HCT116 (cell line): ENCODE data around the gene CISH. TPM values are rescaled to one million over a fixed set of nuclear protein-coding genes. Genes with fewer than 3 reads are reported as not detected.

Source experiments
- ATAC-seq: fragments of 200-7000 bp; cut with Tn5 transposase; 2 replicates; pipeline ENCODE4 v1.9.1; 2020; ENCODE audit warnings: mild to moderate bottlenecking, moderate library complexity
- BruUV-seq: library from RNA; stranded (reverse); fragments of 400-500 nt; replicated peaks from 2 replicates; lab custom pipeline; 2021; lab: Mats Ljungman, UMichigan
- CTCF ChIA-PET: fragments of 300-600 bp; sonication (Branson Sonifier 250); formaldehyde crosslinking; loops from one replicate; lab custom pipeline; 2021; ENCODE audit warnings: antibody characterized with exemption; lab: Charles Lee
- POLR2A ChIA-PET: fragments of 300-600, 350-600 bp; sonication (Branson Sonifier 250); formaldehyde crosslinking; loops from one replicate; lab custom pipeline; 2021; ENCODE audit warnings: antibody characterized with exemption; lab: Charles Lee
- RAD21 ChIA-PET, 2 experiments: fragments of 300-600 bp; sonication (Branson Sonifier 250); formaldehyde crosslinking; loops; one replicate each; lab custom pipeline; 2023; ENCODE audit warnings: low total read pairs in 2 of 2; ENCODE audit not compliant: uncharacterized antibody in 2 of 2, unreplicated experiment in 2 of 2, low non-redundant PET in 1 of 2; lab: Charles Lee
- DNase-seq: peaks from one replicate; pipeline ENCODE4 v3.0.0-alpha.2; 2010; ENCODE audit warnings: low read depth, low spot score
- H2AFZ ChIP-seq: fragments of 200-600 bp; shearing (Covaris generic), sonication (generic); 2 replicates; pipeline ENCODE4 v1.6.1; 2017; ENCODE audit warnings: low read depth, mixed run types, mixed read lengths, antibody characterized with exemption, low read length; ENCODE audit not compliant: poor library complexity, severe bottlenecking
- H3K27ac ChIP-seq: 2 replicates; pipeline ENCODE4 v1.5.1; 2012; ENCODE audit warnings: low read depth, low read length
- H3K27me3 ChIP-seq: fragments of 200-600 bp; sonication (generic); 2 replicates; pipeline ENCODE4 v1.6.1; 2016; ENCODE audit warnings: mixed run types, low read length, mixed read lengths; ENCODE audit not compliant: insufficient read depth
- H3K36me3 ChIP-seq, 2 experiments: fragments of 200-500 bp in 1 of 2; fragments of 200-600 bp in 1 of 2; sonication (Bioruptor generic) in 1 of 2; sonication (generic) in 1 of 2; 2 replicates each; pipeline versions ENCODE4 v1.5.1 to v1.6.1; 2014 to 2016; ENCODE audit warnings: low read length in 2 of 2, inconsistent platforms in 1 of 2, mixed read lengths in 1 of 2, mixed run types in 1 of 2; ENCODE audit not compliant: insufficient read depth in 2 of 2, control insufficient read depth in 1 of 2
- H3K4me1 ChIP-seq, 2 experiments: fragments of 200-600 bp in 1 of 2; sonication (generic) in 1 of 2; 2 replicates each; pipeline versions ENCODE4 v1.5.1 to v1.6.1; 2012 to 2017; ENCODE audit warnings: low read length in 2 of 2, inconsistent platforms in 1 of 2, mild to moderate bottlenecking in 1 of 2, mixed read lengths in 1 of 2, mixed run types in 1 of 2, moderate library complexity in 1 of 2; ENCODE audit not compliant: insufficient read depth in 2 of 2, control insufficient read depth in 1 of 2
- H3K4me2 ChIP-seq: fragments of 200-600 bp; sonication (generic); 2 replicates; pipeline ENCODE4 v1.6.1; 2017; ENCODE audit warnings: mixed run types, low read length, mixed read lengths
- H3K4me3 ChIP-seq, 2 experiments: fragments of 200-600 bp in 1 of 2; sonication (generic) in 1 of 2; replicated peaks in 1 of 2; 2 replicates each; pipeline ENCODE4 v1.5.1; 2011 to 2016; ENCODE audit warnings: low read length in 2 of 2, control low read depth in 1 of 2, low read depth in 1 of 2, mild to moderate bottlenecking in 1 of 2, mixed read lengths in 1 of 2, mixed run types in 1 of 2
- H3K79me2 ChIP-seq: fragments of 200-600 bp; sonication (generic); 2 replicates; pipeline ENCODE4 v1.6.1; 2017; ENCODE audit warnings: mild to moderate bottlenecking, mixed run types, low read length, moderate library complexity, mixed read lengths; ENCODE audit not compliant: insufficient read depth
- H3K9ac ChIP-seq: fragments of 200-600 bp; sonication (generic); 2 replicates; pipeline ENCODE4 v1.6.1; 2016; ENCODE audit warnings: low read length, mixed read lengths
- H3K9me2 ChIP-seq: fragments of 200-600 bp; sonication (generic), shearing (Covaris generic); 2 replicates; pipeline ENCODE4 v1.6.1; 2017; ENCODE audit warnings: mixed run types, mild to moderate bottlenecking, moderate library complexity; ENCODE audit not compliant: insufficient read depth
- H3K9me3 ChIP-seq, 2 experiments: fragments of 200-500 bp in 1 of 2; fragments of 200-600 bp in 1 of 2; sonication (Bioruptor generic) in 1 of 2; sonication (generic) in 1 of 2; 2 replicates each; pipeline ENCODE4 v1.6.1; 2014 to 2017; ENCODE audit warnings: low read length in 2 of 2, mixed read lengths in 2 of 2, inconsistent platforms in 1 of 2, low read depth in 1 of 2, mild to moderate bottlenecking in 1 of 2, mixed run types in 1 of 2, moderate library complexity in 1 of 2; ENCODE audit not compliant: control insufficient read depth in 1 of 2, insufficient read depth in 1 of 2
- H4K20me1 ChIP-seq: fragments of 200-600 bp; sonication (generic), shearing (Covaris generic); 2 replicates; pipeline ENCODE4 v1.6.1; 2017; ENCODE audit warnings: mixed run types, mild to moderate bottlenecking, moderate library complexity; ENCODE audit not compliant: insufficient read depth
- CBX3 ChIP-seq: IDR thresholded peaks from 2 replicates; pipeline ENCODE4 v1.6.1; 2012; ENCODE audit warnings: low read depth
- CEBPB ChIP-seq: IDR thresholded peaks from 2 replicates; pipeline ENCODE4 v1.6.1; 2012; ENCODE audit warnings: low read depth
- CTCF ChIP-seq, 3 experiments: fragments of 200-600 bp in 1 of 3; sonication (generic) in 1 of 3; IDR thresholded peaks in 2 of 3; conservative IDR thresholded peaks in 1 of 3; 2 replicates each; pipeline ENCODE4 v1.5.1; 2012 to 2017; ENCODE audit warnings: low read depth in 2 of 3, low read length in 2 of 3, antibody characterized with exemption in 1 of 3, borderline replicate concordance in 1 of 3, control low read depth in 1 of 3, mild to moderate bottlenecking in 1 of 3, mixed read lengths in 1 of 3, mixed run types in 1 of 3, moderate library complexity in 1 of 3; ENCODE audit not compliant: insufficient read depth in 1 of 3
- EZH2 ChIP-seq: fragments of 200-600 bp; sonication (generic); IDR thresholded peaks from 2 replicates; pipeline ENCODE4 v1.6.1; 2017; ENCODE audit warnings: antibody characterized with exemption, mixed run types
- EZH2phosphoT487 ChIP-seq: fragments of 200-600 bp; IDR thresholded peaks from 2 replicates; pipeline ENCODE4 v1.6.1; 2018; ENCODE audit warnings: antibody characterized with exemption, borderline replicate concordance
- FOSL1 ChIP-seq: IDR thresholded peaks from 2 replicates; pipeline ENCODE4 v1.6.1; 2012; ENCODE audit warnings: low read depth
- JUND ChIP-seq: IDR thresholded peaks from 2 replicates; pipeline ENCODE4 v1.6.1; 2012
- MAX ChIP-seq: IDR thresholded peaks from 2 replicates; pipeline ENCODE4 v1.6.1; 2012
- POLR2A ChIP-seq: IDR thresholded peaks from 2 replicates; pipeline ENCODE4 v1.7.0; 2011; ENCODE audit warnings: borderline replicate concordance; ENCODE audit not compliant: insufficient read depth, insufficient read length; ENCODE audit errors: extremely low read depth
- RAD21 ChIP-seq: IDR thresholded peaks from 2 replicates; pipeline ENCODE4 v1.6.1; 2012; ENCODE audit warnings: low read depth, mild to moderate bottlenecking
- REST ChIP-seq: IDR thresholded peaks from 2 replicates; pipeline ENCODE4 v1.6.1; 2012; ENCODE audit warnings: low read depth
- SIN3A ChIP-seq: IDR thresholded peaks from 2 replicates; pipeline ENCODE4 v1.6.1; 2012; ENCODE audit warnings: low read depth
- ZNF274 ChIP-seq: fragments of 200-500 bp; sonication (Bioruptor generic); IDR thresholded peaks from 2 replicates; pipeline ENCODE4 v1.6.1; 2014; ENCODE audit warnings: mild to moderate bottlenecking, low read depth, low read length, inconsistent platforms
- intact Hi-C: fragments of 100-400 bp; cut with micrococcal nuclease; formaldehyde crosslinking; loops from 2 replicates; pipeline ENCODE4 v1.10.0; 2022
- total RNA-seq: library from RNA; stranded (reverse); gene quantifications from one replicate; pipeline ENCODE4 v1.2.1, GENCODE V29; 2021; ENCODE audit not compliant: unreplicated experiment

CISH gene
- total RNA-seq, 1 experiment from 2014 or later: 4.5 TPM

- TF ChIP-seq CTCF (IDR thresholded peaks at IDR 0.05 in 2 of 3, conservative IDR thresholded peaks at IDR 0.05 in 1 of 3; ENCODE audit: borderline replicate concordance in 1 of 3, insufficient read depth in 1 of 3, low read depth in 2 of 3, low read length in 2 of 3) (no peak), EZH2phosphoT487 (no peak), MAX (no peak)
Measured at GRCh38 chr3:50591196-50591741, 20.3 kb downstream of the CISH start (continued).

- CTCF ChIA-PET: interaction anchor here (1.2 kb wide), 1 partner anchor 12 kb away, joined by 3 read pairs; no protein-coding TSS in a partner anchor
- no peaks in the 10 kb centered on the region for H4K20me1 ChIP-seq
- no peak overlapping the region for H2AFZ ChIP-seq
- H3K79me2 ChIP-seq: no peaks in the 10 kb centered on the region
- no peak overlapping the region for H3K9ac ChIP-seq
- no peaks in the 10 kb centered on the region for H3K36me3 ChIP-seq
- RAD21 ChIA-PET: interaction anchor here in 1 of 2 experiments (1.5 kb wide), 1 partner anchor 13 kb away, joined by 3 read pairs; no protein-coding TSS in a partner anchor
- H3K27me3 ChIP-seq: no peaks in the 10 kb centered on the region
- no peak overlapping the region for H3K4me3 ChIP-seq
- DNase-seq: no peak
- H3K4me2 ChIP-seq: no peak overlapping the region
- no peaks in the 10 kb centered on the region for H3K9me3 ChIP-seq
- no TSS peak for BruUV-seq
- no peak overlapping the region for H3K27ac ChIP-seq
- TF ChIP-seq SIN3A: no peak
- no peak for TF ChIP-seq CEBPB
- no peak for TF ChIP-seq POLR2A
- TF ChIP-seq ZNF274: no peak
- TF ChIP-seq REST: no peak
- no peak for TF ChIP-seq CBX3
- TF ChIP-seq FOSL1: no peak
- no peak for TF ChIP-seq EZH2phosphoT487
- no peak for TF ChIP-seq JUND
- TF ChIP-seq RAD21: no peak
- no peak for TF ChIP-seq CTCF (IDR thresholded peaks at IDR 0.05 in 2 of 3, conservative IDR thresholded peaks at IDR 0.05 in 1 of 3; ENCODE audit: borderline replicate concordance in 1 of 3, insufficient read depth in 1 of 3, low read depth in 2 of 3, low read length in 2 of 3)
- no peak for TF ChIP-seq EZH2
- TF ChIP-seq, all 23 proteins: peak for 0
- no peak for ATAC-seq
- POLR2A ChIA-PET: interaction anchor here (0.9 kb wide), 1 partner anchor 12 kb away, joined by 3 read pairs; no protein-coding TSS in a partner anchor
- Histone ChIP-seq H3K4me1 (peaks cover 7 to 22% of the 10 kb centered on the region in 2 experiments; a peak in 3 of 4 replicates), H3K9me2 (no peaks in the 10 kb centered on the region)
- intact Hi-C loops: no loop called here
Measured at GRCh38 chr3:50588759-50589433, 22.7 kb downstream of the CISH start.
